ENCODE data around the gene GLIS1.

GLIS1 gene

DNA sequence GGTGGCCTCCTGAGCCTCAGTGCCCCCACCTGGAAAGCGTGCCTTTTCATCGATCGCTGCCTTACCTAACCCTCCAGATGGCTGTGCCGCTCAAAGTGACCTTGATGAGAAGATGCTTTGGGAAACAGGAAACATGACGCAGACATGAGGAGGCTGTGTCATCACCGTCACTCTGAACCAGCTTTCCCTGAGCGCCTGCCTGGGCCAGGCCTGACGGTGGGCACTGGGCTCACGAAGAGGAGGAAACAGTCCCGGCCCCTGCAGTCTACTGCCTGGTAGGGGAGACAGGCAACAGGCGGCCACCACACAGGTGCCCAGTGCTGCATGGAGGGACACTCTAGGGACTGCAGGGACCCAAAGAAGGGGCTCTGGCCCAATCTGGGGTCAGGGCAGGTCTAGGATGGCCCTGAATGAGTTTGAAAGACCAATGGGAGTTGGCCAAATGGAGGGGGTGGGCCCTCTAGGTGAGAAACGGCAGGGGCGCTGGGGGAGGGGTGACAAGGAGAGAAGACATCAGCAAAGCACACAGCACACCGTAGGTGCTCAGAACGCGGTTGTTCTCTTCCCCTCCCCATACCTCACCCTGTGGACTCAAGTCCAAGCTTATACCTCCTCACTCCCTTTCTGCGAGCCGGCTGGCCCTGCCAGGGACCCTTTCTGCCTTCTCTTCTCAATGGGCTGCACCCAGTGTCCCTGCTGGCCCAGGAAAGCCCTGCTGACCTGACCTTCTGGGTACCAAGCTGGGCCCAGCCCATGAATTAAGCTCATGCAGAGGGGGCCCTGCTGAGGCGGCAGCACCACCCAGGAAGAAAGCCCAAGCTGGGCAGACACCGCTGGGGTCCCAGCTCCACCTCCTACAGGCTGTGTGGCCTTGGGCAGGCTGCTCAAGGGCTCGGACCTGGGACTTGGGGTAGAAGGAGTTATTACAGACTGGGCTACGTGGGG is 44.9 kb downstream of the GLIS1 start:
- no peak for DNase-seq (ENCODE audit: low read depth in 2 of 2)

DNA sequence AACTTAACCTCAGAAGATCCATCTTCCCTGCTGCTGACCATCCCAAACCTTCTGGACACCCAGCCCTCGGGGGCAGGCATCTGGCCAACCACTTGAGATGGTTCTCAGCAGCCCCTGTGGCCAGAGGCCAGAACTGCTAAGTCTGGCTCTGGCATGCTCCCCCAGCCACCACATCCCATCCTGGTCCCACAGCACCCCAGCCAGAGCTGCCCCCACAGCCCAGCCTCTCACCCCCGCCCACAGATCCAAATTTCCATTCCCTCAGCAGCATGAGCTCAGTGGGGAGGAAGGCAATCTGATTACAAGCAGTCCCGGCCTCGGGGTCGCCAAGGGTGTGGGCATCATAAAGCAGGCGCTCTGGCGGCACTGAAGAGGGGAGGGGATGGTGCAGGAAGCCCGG is 45.6 kb downstream of the GLIS1 start:
- DNase-seq (ENCODE audit: low read depth in 2 of 2) = no peak

DNA sequence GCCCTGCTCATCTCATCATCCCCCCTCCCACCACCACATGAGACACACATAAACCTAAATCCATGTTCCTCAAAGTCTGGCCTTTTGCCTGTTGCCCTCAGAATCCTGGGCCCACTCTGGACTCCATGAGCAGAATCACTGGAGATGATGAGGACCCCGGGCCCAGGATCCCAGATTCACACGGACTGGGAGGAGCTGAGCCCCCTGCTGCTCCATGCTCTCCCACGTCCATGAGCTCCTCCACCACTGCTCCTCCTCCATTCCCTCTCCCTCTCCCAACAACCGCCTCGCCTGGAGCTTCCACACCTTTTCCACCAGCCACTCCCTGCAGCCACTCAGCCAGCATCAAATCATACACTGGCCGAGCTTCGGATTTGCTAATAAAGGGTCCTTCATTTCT is 47.6 kb downstream of the GLIS1 start:
- DNase-seq (ENCODE audit: low read depth in 2 of 2) = no peak

DNA sequence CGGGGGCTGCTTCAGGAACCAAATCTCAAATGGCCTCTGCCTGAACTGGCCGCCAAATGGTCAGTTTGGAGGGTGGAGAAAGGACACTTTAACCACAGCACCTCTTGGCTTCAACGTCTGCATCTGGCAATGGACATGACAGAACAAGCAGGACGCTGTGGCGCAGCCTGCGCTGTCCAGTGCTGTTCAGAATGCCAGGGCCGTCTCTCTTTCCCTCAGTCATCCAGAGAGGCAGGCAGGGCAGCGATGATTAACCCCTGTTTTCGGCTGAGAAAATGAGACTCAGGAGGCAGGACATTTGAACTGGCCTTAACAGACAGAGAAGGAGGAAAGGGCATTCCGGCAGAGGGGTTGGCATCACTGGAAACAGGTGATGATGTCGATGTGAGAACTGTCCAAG is 48.6 kb downstream of the GLIS1 start:
- DNase-seq (ENCODE audit: low read depth in 2 of 2) = no peak

DNA sequence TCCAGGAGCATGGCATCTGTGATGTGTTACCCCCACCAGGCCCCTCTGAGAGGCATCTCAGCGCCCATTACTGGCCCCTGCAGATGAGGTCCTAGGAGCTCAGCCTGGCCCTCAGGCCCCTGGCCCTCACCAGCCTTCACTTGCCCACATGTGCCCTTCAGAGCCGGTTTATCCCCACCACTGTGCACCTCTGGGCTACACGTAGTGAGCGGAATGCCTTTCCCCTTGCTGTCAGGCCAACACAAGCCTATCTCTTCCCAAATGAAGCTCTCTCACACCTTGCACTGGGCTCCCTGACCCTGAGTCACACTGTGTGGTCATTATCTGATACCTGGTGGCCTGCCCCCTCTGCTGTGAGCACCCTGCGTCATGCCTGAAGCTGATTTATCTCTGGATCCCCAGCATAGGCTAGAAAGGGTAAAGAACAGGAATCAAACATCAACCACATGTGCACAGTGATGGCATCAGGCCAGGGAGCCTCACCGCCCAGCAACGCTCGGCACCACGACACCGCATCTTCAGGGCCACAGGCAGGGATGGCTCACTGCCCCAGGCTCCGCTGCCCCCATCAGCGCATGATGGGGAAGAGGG is 49.1 kb downstream of the GLIS1 start:
- no peak for DNase-seq (ENCODE audit: low read depth in 2 of 2)

DNA sequence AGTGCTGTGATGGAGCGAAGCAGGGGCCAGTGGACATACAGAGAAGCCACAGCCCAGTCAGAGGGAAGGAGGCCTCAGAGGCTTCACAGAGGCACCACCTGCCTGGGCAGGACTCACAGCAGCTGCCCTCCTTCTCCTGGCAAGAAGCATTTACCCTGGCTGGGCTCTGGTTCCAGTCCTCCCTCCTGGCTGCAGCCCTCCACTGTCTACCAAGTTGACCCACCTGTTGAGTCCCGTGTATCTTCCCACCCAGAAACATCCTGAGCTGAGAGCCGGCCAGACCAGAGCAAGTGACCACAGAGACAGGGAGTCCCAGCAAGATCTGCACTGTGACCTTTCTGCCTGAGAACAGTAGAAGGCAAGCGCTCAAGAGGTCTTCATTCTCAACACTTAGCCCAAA is 49.7 kb downstream of the GLIS1 start:
- DNase-seq (ENCODE audit: low read depth in 2 of 2) = no peak

DNA sequence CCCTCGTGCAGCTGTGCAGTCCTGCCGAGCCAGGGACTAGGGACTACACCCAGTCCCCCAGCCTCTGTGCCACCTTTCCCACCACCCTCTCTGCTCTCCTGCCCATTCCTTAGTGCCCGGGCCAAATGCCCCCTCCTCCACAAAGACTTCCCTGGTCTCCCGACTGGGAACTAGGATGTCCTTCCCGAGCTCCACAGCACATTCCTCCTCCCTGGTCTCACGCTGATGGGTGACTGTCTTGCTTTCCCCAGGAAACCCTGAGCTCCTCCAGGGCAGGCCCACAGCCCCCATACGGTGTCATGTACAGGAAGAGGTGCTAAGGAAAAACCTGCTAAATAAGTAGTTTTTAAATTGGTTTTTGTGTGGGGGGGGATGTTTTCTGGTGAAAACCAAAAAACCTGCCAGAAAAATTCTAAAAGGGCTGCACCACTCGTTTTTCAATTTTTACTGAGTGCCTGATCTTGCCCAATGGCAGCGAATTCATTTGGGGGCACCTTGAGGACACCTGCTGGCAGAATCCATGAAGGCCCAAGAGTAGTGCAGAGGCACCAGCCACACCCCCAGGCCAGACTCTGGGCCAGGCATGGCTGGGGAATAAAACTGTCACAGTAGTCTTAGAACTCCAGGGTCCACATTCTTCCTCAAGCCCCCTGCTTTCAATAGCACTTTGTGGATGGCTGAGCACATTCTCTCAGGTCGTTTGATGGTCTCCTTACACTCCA is 50.4 kb downstream of the GLIS1 start:
- DNase-seq (ENCODE audit: low read depth in 2 of 2) = no peak

DNA sequence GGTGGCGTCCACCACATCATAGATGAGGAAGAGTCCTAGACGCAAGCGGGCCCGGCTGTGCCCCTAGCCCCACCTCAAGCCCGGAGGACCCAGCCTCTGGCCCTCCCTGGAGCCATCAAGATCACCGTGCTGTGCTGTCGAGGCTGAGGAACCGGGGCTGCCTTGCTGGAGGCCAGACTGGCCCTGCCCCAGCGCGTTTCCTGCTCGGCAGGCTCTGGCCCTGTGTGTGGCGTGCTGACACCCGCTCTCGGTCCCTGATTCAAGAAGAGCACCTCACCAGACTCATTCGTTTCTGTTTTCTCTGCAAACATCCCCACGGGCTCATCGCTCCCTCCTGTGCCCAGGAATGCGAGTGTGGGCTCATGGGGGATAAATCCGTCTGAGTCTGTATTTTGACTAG is 51.1 kb downstream of the GLIS1 start:
- no peak for DNase-seq (ENCODE audit: low read depth in 2 of 2)

DNA sequence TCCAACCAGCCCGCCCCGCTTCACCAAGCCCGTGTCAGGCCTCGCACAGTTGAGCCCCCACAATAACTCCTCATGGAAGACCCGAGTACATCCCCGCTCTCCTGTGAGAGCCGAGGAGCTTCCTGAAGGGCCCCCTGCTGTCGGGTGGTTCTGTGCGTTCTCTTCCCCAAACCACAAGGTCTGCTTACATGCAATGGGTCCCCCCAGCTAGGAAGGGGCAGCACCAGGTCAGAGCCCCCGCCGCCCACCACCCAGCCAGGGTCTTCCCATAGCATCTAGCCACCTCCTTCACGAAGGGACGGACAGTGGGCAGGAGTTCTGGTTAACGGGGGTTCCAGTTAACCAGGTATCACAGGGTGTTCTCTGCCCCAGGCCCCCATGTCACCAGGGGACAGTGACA is 51.5 kb downstream of the GLIS1 start:
- no peak for DNase-seq (ENCODE audit: low read depth in 2 of 2)

DNA sequence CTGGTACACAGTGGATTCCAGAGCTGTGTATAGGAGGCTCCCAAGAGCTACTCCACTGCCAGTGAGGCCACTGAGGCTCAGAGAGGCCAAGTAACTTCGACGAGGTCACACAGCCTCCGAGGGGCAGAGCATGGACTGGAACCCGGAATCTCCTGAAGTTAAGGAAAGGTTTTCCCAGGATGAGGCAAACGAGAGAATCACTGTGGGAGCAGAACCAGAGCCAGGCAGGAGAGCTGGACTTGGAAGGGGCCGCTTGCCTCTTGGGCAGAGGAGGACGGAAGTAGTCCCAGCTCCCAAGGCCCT is 52.0 kb downstream of the GLIS1 start:
- no peak for DNase-seq (ENCODE audit: low read depth in 2 of 2)

DNA sequence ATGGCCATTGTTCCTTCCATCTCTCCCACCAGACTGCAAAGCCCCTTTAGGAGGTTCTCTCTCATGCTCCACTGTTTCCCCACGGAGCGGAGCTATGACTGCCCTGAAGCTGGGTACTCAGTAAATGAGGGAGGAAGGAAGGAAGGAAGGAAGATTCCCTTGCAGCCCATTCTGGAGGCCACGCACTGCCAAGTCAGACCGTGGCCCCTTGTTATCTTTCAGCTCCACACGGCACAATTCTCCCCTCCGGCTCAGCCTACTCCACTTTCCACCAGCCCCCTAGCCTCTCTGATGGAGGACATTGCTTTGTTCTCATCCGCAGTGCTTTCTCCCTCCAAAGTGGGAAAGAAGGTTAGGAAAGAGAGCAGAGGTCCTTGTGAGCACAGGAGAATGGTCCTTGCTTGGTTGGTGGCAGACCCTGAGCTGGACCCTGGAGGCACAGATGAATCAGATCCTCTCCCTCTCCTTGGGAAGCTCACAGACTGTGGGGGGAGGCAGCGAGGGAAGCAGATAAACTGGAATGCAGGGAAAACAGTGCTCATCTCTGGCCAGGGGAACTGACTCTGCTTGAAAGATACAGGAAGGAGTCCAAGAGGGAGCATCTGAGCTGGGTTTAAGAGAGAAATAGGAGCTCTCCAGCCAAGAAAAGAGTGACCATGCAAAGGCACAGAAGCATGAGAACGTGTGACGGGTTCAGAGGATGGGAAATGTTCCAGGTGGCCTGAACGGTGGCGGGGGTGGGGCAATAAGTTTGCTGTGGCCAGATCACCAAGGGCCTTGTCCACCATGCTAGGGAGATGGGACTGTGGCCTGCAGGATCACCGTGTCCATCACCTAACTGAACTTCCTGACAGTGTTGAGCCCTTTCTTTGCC is 52.6 kb downstream of the GLIS1 start:
- DNase-seq (ENCODE audit: low read depth in 2 of 2) = no peak

DNA sequence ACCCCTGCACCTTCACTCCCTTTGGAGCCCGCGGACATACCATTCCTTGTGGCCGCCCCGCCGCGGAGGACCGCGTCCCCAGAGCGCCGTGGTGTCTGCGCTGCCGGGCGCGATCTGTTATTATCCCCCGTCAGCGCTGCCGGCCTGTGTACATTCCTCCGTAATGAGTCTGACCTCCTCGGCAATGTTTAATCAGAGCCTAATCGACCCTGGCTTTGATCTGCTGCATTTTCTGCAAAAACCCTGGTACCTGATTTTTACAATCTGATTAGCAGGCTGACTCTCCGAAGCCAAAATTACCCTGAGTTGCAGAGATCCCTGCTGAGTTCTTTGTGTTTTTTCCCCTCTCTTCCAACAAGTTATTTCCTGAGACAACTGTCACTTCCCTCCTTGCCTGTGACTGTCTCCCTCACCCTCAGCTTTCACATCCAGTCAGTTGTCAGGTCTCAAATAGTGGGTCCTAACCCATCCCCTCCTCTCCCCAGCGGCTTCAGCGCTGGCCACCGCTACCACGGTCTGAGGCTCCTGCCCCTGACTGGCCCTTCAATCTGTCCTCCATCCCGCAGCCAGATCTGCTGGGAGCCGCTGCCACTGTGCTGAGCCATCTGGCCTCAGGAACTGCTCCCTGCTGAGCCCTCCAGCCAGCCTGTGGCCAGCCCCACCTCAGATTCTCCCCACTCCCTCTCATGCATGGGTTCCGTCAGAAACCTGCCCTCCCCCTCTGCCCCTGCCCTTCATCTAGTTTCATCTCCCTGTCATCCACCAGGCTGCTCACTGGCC is 53.5 kb downstream of the GLIS1 start:
- no peak for DNase-seq (ENCODE audit: low read depth in 2 of 2)

DNA sequence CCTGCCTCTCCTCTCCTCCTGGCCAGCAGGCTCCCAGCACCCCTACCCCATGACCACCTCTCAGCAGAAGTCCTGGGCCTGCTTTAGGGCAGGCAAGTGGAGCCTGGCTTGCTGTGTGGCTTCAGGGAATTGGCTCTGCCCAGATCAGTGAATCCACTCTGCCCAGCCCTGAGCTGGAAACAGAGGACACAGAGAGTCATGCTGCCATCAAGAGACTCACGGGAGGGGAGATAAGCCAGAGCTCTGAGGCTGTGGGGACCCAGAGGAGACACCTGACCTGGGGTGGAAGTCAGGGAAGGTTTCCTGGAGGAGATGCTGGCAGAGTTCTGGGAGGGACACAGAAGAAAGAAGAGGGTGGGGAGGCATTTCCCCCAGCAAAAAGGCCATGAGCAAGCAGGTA is 54.2 kb downstream of the GLIS1 start:
- DNase-seq (ENCODE audit: low read depth in 2 of 2) = no peak

DNA sequence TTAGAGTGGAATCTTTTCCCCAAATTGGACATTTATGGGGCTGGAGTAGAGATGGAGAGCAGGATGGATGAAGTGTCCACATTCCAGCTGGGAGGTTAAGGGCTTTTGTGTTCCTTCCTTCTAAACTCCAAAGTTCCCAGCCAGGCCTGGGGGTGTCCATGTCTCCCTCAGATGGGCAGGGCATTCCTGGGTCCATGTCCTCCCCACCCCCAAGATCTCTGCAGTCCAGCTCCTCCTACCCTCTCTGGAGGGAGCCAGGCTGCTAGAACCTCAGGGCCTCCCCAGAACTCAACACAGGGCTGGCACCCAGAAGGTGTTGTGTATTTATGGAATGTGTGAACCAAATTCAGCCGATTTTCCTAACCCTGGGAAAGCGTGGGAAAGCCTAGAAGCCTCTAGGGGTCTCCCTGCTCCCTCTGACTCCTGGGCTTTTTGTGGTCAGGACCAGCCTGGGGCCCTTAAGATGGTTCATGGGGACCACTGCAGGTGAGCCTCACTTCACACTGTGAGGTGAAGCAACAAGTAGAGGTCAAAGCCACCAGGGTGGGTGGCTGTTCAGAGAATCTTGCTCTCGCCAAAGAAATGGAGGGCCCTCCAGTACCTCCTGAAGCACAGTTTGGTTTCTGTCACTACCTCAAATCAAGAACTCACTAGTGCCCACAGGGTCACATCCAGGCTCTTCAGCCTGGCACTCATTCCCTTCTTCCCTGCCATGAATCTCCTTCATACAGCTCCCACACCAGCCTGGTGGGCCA is 54.8 kb downstream of the GLIS1 start:
- no peak for DNase-seq (ENCODE audit: low read depth in 2 of 2)

DNA sequence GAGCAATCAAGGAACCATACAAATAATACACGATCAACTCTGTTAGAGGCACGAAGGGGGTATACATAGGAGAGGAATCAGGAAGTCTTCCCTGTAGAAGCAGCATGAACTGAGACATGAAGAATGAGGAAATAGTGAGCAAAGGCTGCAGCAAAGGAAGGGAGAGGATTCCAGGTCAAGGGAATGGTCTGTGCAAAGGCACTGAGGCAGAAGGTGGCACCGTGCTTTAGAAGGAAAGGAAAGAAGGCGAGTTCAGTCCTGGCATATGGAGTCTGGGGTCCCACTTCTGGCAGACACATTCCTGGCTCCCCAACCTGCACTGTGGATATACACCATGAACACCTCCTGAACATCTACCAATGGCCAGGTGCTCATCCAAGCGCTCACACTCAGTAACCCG is 56.1 kb downstream of the GLIS1 start:
- DNase-seq (ENCODE audit: low read depth in 2 of 2) = no peak

DNA sequence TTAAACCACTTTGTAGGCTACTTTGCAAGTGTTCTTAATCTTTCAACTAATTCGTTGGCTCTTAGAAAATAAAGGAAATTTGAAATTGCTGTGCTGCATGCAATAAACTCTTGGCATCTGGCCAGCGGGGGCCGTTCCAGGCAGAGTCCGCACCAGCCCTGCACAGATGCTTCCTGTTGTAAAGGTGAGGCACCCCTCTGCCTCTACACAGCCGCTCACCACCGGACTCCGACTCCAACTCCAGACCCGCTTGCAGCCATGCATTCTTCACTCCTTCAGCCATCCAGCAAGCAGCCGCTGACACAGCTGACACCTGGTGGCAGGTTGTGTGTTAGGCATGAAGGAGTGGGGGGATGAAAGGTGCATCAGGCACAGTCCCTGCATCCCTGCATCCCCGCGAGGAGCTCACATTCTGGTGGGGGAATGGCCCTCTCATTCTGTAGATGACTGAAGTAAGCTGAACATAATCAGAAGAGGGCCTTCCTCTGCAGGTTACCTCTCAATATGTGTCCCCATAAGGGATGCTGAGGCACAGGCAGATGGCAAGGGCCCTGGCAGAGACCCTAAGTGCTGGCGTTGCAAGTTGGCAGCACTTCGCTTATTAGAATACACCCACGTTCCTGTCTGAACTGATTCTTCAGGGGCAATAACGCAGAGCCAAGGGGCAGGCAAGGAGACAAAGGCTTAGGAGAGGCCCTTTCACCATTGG is 56.8 kb downstream of the GLIS1 start:
- no peak for DNase-seq (ENCODE audit: low read depth in 2 of 2)

DNA sequence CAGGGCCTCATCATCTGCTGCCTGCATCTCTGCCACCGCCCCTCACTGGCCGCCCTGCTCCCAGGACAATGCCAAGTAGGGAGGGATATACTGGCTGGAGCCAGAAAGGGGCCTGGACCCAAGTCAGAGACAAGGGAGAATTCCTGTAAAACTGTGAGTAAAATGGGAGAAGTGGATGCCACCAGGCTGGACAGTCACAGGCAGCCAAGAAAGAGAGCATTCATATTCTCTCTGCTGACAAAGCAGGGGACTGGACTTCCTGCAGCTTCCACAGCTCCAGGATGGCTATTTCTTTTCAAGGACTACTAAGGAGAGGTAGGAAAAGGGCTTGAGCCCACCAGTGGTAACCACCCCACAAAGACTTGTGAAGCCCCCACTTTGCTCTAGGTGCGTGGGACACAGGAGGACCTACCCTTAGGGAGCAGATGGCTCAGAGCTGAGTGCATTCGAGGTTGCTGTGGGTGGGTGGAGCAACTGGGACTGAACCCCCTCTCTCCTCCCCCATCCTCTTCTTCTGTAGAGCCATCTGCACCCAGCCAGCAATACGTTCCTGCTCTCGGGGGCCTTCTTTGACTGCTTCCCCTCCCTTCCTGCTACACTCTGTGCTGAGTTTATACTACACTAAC is 57.5 kb downstream of the GLIS1 start:
- DNase-seq (ENCODE audit: low read depth in 2 of 2) = no peak

DNA sequence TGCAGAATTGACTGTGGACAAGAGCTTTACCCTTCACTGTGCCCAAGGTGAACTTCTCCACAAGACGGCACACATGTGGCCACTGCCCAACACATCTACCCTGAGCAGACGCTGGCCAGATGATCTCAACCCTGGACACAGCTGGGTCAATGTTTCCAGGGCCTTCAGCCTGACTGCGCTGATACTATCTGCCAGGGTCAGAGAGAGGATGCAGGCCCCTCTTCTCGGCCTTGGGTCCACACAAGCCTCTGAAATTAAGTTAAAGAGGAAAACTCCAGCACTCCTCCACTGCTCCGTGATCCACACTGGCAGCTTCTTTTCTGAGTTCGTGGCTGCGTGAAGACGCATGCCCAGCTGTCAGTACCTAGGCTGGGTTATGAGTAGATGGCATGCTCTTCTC is 58.1 kb downstream of the GLIS1 start:
- no peak for DNase-seq (ENCODE audit: low read depth in 2 of 2)
